HG03469 (cell line): ENCODE results near the gene ZNRF3.
"Not testable (repeated sequence)": the region's sequence is repeated elsewhere in the genome, so short reads cannot be mapped to it uniquely, and the experiment has no call there.

Experiments
- ATAC-seq: cut with Tn5 transposase; IDR thresholded peaks from one replicate; pipeline ENCODE4 v1.9.1; 2021; ENCODE audit warnings: mild to moderate bottlenecking, moderate library complexity, moderate number of reproducible peaks; ENCODE audit not compliant: unreplicated experiment

The ZNRF3 gene

DNA sequence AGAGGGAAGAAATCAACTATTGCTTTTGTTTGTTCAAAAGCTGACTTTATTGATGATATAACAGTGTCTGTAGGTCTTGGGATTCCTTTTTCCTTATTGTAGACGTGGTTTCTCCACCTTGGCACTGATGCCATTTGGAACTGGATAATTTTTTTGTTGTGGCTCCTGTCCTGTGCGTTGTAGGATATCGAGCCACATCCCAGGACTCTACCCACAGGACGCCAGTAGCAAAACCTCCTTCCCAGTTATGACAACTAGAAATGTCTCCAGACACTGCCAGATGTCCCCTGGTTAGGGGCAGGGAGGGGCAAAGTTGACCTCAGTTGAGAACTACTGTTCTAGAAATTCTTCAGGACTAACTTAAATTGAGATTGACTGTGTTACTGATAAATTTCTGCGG lies 45.8 kb downstream of the ZNRF3 start:
- no peak for ATAC-seq

GRCh38 chr22:28930357-28931007 lies 47.1 kb downstream of the ZNRF3 start:
- ATAC-seq, result no peak

- ATAC-seq, result no peak
Measured at GRCh38 chr22:28931844-28932567, 48.6 kb downstream of the ZNRF3 start.

DNA sequence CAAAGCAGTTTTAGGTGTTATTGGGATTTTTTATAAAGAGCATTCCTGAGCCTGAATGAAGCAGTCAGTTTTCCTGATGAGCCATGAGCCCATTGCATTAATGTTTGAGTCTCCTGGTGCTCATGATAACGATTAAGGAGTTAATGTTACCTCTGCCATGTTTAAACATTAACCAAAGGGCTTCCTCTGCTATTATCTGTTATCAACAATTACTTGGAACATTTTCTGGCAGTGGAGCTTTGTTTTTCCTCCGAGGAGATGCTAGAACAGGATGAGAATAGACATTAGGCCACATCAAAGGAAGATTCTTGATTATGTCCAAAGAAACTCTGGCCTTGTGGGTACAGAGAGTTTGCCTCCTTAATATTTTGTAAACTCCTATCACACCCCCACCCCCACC lies 49.9 kb downstream of the ZNRF3 start:
- no peak for ATAC-seq

DNA sequence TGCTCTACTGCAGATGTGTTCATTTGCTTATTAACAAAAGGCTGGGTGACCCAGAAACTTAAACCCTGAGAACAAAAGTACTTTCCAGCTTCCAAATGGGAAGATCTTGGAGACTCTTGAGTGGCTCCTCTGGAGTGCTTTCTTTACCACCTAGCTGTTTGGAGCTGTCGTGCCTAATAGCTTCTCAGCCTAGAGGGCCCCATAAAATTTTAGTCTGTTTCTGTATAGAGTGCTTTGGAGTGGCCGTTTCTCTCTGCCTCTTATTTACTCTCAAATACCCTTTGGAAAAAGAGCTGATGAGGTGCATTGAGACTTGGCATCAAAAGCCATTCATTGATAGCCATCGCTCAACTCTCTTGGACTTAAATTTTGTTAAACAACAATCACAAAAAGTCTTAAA lies 50.7 kb downstream of the ZNRF3 start:
- no peak for ATAC-seq

GRCh38 chr22:28935140-28935539 lies 51.8 kb downstream of the ZNRF3 start:
- no peak for ATAC-seq

- no peak for ATAC-seq
Measured at GRCh38 chr22:28935713-28936112, 52.3 kb downstream of the ZNRF3 start.

DNA sequence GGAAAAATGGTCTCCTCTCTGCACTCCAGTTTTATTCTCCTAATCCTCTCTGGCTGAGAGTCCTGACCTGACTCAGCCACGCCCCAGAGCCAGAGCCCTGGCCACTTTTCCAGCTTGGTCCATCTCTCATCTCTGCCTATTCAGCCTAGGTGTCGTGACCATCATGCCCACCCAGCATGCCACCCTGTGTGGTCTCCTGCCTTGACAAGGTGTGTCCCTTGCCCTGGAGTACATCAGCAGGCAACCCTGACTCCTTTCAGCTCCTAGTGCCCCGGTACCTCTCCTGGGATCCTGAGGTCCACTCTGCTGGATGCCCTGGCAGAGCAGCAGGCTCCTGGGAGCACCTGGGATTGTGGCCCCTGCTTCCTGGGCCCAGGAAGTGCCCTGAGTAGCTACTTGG lies 52.8 kb downstream of the ZNRF3 start:
- no peak for ATAC-seq

- no peak for ATAC-seq
Measured at GRCh38 chr22:28937206-28938025, 54.0 kb downstream of the ZNRF3 start.

DNA sequence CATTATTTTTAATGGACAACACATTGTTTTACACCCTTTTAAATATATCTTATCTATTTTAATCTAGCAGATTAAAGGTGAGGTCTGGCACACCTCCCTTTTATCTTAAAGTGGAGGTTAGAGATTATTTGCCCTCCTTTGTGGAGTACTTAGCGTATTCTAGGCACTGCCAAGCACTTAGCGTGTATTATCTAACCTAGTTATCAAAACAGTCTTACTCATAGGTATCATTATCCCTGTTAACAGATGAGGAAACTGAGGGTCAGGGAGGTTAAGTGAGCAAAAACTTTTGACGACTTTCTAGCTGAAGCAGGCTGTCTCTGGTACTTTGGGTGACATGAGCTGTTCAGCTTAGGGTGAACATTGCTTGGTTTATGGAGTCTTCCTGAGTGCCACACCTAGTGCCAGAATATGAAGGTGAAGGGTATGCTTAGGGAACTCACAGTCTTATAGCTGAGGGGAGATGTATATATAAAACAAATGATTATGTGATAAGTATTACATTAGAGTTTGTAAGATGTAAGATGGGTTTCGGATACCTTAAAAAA lies 55.0 kb downstream of the ZNRF3 start:
- no peak for ATAC-seq

GRCh38 chr22:28939394-28939793 lies 56.0 kb downstream of the ZNRF3 start:
- no peak for ATAC-seq

- ATAC-seq, result no peak
Measured at GRCh38 chr22:28939932-28940331, 56.6 kb downstream of the ZNRF3 start.

DNA sequence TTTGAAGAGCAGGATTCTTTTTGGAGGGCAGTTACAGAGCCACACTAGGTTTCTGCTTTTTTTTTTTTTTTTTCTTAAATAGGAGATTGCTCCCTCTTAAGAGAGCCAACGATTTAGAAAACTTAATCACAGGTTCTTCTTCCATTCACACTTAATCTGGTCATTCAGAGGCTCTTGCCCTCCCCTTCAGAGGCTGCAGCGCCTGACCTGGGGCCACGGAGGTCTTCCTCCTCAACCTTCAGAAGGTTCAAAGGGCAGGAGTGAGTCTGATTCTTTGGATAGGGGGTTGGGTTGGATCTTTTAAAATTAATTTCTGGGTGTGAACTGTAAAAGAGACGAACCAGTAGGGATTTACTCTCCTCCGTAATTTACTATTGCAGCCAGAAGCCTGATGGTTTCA lies 57.1 kb downstream of the ZNRF3 start:
- ATAC-seq, result no peak

DNA sequence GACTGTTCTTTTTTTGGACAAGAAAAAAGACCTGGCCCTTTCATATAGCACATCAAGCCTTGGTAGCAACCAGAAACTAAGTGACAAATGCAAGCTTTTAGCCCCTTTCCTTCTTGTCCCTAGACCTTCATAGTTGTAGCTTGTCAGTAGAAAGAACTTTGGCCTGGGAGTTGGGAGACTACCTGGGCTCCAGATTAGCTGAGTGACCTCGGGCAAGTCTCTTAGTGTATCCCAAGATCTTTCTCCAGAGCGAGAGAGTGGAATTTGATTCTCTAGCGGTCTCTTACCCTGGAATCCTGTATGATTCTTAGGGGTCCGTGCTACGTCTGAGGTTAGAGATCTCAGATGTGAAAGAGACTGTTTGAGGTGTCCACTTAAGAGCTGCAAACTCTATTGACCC lies 59.0 kb downstream of the ZNRF3 start:
- no peak for ATAC-seq

GRCh38 chr22:28942801-28943500 lies 59.6 kb downstream of the ZNRF3 start:
- ATAC-seq, result no peak

DNA sequence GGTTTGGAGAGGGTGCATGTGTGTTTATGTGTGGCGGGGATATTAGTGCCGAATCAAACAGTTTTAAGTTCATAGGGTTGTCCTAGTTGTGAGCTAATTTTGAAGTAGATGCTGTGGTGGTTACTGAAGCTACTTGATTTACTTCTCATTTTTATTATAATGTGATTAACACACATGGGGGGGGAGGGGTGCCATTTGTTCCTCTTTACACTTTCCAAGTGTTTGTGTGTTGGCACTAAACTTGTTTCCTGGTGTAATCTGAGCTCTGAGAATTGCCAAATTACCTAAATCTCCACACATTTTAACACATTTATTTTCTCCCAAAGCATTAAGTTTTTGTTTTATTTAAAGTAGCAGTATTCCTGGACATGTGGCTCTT lies 60.1 kb downstream of the ZNRF3 start:
- ATAC-seq, result no peak

- ATAC-seq, result no peak
Measured at GRCh38 chr22:28947125-28947524, 63.8 kb downstream of the ZNRF3 start.

DNA sequence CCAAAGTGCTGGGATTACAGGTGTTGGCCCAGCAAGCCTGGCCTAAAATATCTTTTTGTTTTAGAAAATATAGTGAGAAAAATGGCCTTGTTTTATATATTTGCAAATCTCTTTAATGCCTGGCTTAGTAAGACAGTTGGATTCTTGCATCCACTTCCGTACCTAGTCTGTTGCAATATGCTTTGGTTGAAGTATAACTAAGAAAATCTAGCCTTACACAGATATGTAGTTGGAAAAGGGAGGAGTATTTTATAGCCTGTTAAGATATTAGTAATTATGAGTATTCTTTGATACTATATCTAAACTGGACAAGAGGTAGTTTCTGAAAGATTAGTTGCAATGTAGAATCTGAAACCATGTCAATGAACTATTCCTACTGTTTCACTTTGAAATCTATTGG lies 65.1 kb downstream of the ZNRF3 start:
- no peak for ATAC-seq

GRCh38 chr22:28948860-28949551 lies 65.6 kb downstream of the ZNRF3 start:
- ATAC-seq, result not testable (repeated sequence)

DNA sequence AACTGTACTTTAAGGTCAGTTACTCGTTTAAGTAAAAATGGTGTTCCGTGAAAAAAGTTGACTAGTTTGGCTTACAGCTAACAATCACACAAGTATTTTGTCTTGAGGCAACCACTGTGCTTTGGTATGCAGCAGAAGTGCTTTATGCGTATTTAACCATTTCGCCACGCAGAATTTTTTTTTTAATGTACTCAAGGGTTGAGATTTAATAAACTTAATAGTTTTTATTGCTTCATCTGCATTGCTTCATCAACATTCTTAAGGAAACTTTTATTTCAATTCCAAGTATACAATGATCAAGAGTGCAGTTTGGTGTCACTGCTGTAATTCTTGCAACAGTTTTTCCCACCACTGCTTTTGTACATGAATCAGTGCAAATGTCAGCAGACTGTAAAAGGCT lies 66.4 kb downstream of the ZNRF3 start:
- ATAC-seq, result no peak
